NCI-H446 (cell line): ENCODE measurements around the gene ZNF23.
A peak's percentile ranks its signal among the peaks of the same experiment; 100 is the strongest.

ENCODE experiments used
- DNase-seq, 2 experiments: peaks; one replicate each; lab custom pipeline; 2025; lab: John Stamatoyannopoulos, UW

ZNF23 gene

GRCh38 chr16:71426069-71426879 is 35.8 kb downstream of the ZNF23 start:
- DNase-seq: peak in 1 of 2 experiments; percentile 1

- DNase-seq: no peak
These were observed 36.3 kb downstream of the ZNF23 start for GRCh38 chr16:71425746-71426068.

GRCh38 chr16:71424626-71425025 is 37.4 kb downstream of the ZNF23 start:
- DNase-seq: no peak

GRCh38 chr16:71423865-71424264 is 38.2 kb downstream of the ZNF23 start:
- no peak for DNase-seq

GRCh38 chr16:71423016-71423415 is 39.0 kb downstream of the ZNF23 start:
- no peak for DNase-seq

GRCh38 chr16:71421911-71422310 is 40.1 kb downstream of the ZNF23 start:
- DNase-seq: no peak

GRCh38 chr16:71414038-71414437 is 48.0 kb downstream of the ZNF23 start:
- no peak for DNase-seq

- DNase-seq: no peak
These were observed 48.7 kb downstream of the ZNF23 start for GRCh38 chr16:71413341-71413740.

- peak; percentile 65 to 68 for DNase-seq
These were observed 49.5 kb downstream of the ZNF23 start for GRCh38 chr16:71412270-71413160.

- no peak for DNase-seq
These were observed 51.9 kb downstream of the ZNF23 start for GRCh38 chr16:71410146-71410545.

- DNase-seq: no peak
These were observed 52.9 kb downstream of the ZNF23 start for GRCh38 chr16:71409011-71409775.

GRCh38 chr16:71408536-71408935 is 53.5 kb downstream of the ZNF23 start:
- no peak for DNase-seq

- no peak for DNase-seq
These were observed 54.3 kb downstream of the ZNF23 start for GRCh38 chr16:71407731-71408130.

- no peak for DNase-seq
These were observed 55.3 kb downstream of the ZNF23 start for GRCh38 chr16:71406724-71407123.

- no peak for DNase-seq
These were observed 55.7 kb downstream of the ZNF23 start for GRCh38 chr16:71406316-71406715.

GRCh38 chr16:71404364-71404763 is 57.7 kb downstream of the ZNF23 start:
- DNase-seq: no peak

GRCh38 chr16:71402674-71403073 is 59.4 kb downstream of the ZNF23 start:
- DNase-seq: no peak

- no peak for DNase-seq
These were observed 60.0 kb downstream of the ZNF23 start for GRCh38 chr16:71402007-71402406.

GRCh38 chr16:71399801-71400563 is 62.1 kb downstream of the ZNF23 start:
- no peak for DNase-seq
